Upper lobe of left lung (tissue), 6 donors: ENCODE measurements around the gene PDLIM7. TPM values are rescaled to one million over a fixed set of nuclear protein-coding genes. Genes with fewer than 3 reads are reported as not detected.
A peak's percentile ranks its signal among the peaks of the same experiment; 100 is the strongest.

Source experiments
- ATAC-seq, 2 donors: fragments of 200-7000 bp; cut with Tn5 transposase; one replicate each; pipeline ENCODE4 v1.9.1; 2022; ENCODE audit warnings: mild to moderate bottlenecking in 2 of 2, moderate library complexity in 2 of 2; ENCODE audit not compliant: low FRiP score in 2 of 2
- DNase-seq, 2 donors: peaks; one replicate each; pipeline ENCODE4 v3.0.0-alpha.2; 2019 to 2020
- H3K27ac ChIP-seq, 4 donors: fragments of 200-600 bp; sonication (generic); one replicate each; pipeline ENCODE4 v1.5.1; 2016 to 2019
- H3K27me3 ChIP-seq, 4 donors: fragments of 200-600 bp; sonication (generic); one replicate each; pipeline ENCODE4 v1.5.1; 2017 to 2019
- H3K36me3 ChIP-seq, 4 donors: fragments of 200-600 bp; sonication (generic); one replicate each; pipeline ENCODE4 v1.5.1; 2016 to 2019
- H3K4me1 ChIP-seq, 4 donors: fragments of 200-600 bp; sonication (generic); one replicate each; pipeline ENCODE4 v1.5.1; 2018 to 2019
- H3K4me3 ChIP-seq, 4 donors: fragments of 200-600 bp; sonication (generic); one replicate each; pipeline ENCODE4 v1.5.1; 2017 to 2019; ENCODE audit warnings: mild to moderate bottlenecking in 2 of 4, moderate library complexity in 1 of 4
- H3K9me3 ChIP-seq, 4 donors: fragments of 200-600 bp; sonication (generic); one replicate each; pipeline ENCODE4 v1.5.1; 2018 to 2019
- EP300 ChIP-seq, 4 donors: sonication (generic); formaldehyde crosslinking; IDR thresholded peaks; one replicate each; pipeline ENCODE4 v1.5.1; 2017; ENCODE audit warnings: antibody characterized with exemption in 4 of 4, control low read depth in 2 of 4
- POLR2A ChIP-seq, 4 donors: fragments of 450-650 bp; IDR thresholded peaks; one replicate each; pipeline ENCODE4 v1.5.1; 2016 to 2017; ENCODE audit warnings: antibody characterized with exemption in 4 of 4, mild to moderate bottlenecking in 2 of 4
- POLR2AphosphoS5 ChIP-seq, 2 donors: sonication (generic); formaldehyde crosslinking; IDR thresholded peaks; one replicate each; pipeline ENCODE4 v1.5.1; 2017; ENCODE audit warnings: antibody characterized with exemption in 2 of 2
- WGBS, 2 donors: methylation state at CpG; one replicate each; pipeline ENCODE4 v1.1.5; 2017 to 2018; 5-methylcytosine and 5-hydroxymethylcytosine counted together
- total RNA-seq, 6 donors: library from RNA; depleted of rRNA in 4 of 6; stranded (reverse); fragments of >200 nt in 4 of 6; gene quantifications; one replicate each; pipeline versions ENCODE4 v1.1.0 to v1.2.1, GENCODE V29; 2016 to 2021
- TF ChIP-seq, protein P1 (sequence below), 6 experiments: fragments of 450-650 bp in 4 of 6; fragments of 200-600 bp in 2 of 6; sonication (generic) in 2 of 6; IDR thresholded peaks; one replicate each; pipeline ENCODE4 v1.5.1; 2016 to 2019; ENCODE audit warnings: antibody characterized with exemption in 6 of 6
- donor health status: DM: no; HTN: no; CAD: no; lungs with moderate emphysema.
- donor health status: DM: no; HTN: yes; CAD: no; lungs with severe emphysema.

Gene PDLIM7
- total RNA-seq, 6 donors from 2014 or later: 32.0 to 142 (median 75.8) TPM

DNA sequence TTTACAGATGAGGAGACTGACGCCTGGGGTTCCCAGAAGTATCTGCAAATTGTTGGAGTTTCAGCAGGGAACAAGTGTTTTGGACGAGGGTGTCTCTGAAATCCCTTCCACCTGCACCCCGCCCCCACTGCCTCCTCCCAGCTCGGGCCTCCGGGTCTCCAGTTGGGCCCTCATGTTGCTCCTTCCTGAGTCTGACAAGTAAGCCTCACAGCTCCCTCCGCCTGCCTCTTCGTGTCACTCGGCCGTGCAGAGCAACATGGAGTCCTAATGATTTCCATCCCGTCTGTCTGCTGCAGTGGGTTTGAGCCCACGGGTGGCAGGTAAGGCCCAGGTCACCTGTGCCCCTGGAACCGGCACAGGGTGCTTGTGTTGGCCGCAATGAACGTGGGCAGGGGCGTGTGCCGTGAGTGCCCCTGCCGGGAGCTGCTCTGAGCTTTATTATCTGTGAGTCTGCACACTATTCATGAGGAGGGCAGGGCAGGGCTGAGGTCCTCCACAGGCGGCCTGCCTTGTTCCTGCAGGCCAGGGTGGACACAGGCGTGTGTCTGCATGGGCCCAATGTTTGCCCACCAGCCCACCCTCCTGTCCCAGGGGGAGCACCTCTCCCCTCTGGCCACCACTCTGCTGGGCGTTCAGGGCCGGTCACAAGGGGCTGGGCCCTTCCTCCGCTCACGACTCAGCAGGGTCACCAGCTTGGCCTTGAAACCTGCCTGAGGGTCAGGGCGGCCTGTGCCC, 6.1 kb upstream of the PDLIM7 start:
- no peak for DNase-seq
- H3K27ac ChIP-seq: no peak overlapping the region
- TF ChIP-seq POLR2AphosphoS5 (IDR thresholded peaks at IDR 0.05) (no peak), POLR2A (IDR thresholded peaks at IDR 0.05) (peak in 1 of 4 donors; percentile 0)
- no peaks in the 10 kb centered on the region for H3K9me3 ChIP-seq
- peaks cover 4 to 6% (median 5%) of the 10 kb centered on the region in 4 donors for H3K4me1 ChIP-seq
- H3K36me3 ChIP-seq: peaks cover 0 to 11% (median 6%) of the 10 kb centered on the region in 4 donors
- 82 to 93% methylated on average over 11 to 22 of the region's 24 CpGs for WGBS, 2 donors
- H3K4me3 ChIP-seq: no peak overlapping the region
- ATAC-seq: no peak
- H3K27me3 ChIP-seq: no peaks in the 10 kb centered on the region

- Histone ChIP-seq H3K27me3 (no peaks in the 10 kb centered on the region), H3K9me3 (no peaks in the 10 kb centered on the region), H3K4me3 (no peak overlapping the region), H3K27ac (no peak overlapping the region), H3K36me3 (peaks cover 0 to 11% (median 6%) of the 10 kb centered on the region in 4 donors), H3K4me1 (peaks cover 10 to 12% (median 11%) of the 10 kb centered on the region in 4 donors)
- WGBS, 2 donors: 72 to 83% methylated on average over 16 of the region's 16 CpGs
- no peak for ATAC-seq
- TF ChIP-seq, protein P1, sequence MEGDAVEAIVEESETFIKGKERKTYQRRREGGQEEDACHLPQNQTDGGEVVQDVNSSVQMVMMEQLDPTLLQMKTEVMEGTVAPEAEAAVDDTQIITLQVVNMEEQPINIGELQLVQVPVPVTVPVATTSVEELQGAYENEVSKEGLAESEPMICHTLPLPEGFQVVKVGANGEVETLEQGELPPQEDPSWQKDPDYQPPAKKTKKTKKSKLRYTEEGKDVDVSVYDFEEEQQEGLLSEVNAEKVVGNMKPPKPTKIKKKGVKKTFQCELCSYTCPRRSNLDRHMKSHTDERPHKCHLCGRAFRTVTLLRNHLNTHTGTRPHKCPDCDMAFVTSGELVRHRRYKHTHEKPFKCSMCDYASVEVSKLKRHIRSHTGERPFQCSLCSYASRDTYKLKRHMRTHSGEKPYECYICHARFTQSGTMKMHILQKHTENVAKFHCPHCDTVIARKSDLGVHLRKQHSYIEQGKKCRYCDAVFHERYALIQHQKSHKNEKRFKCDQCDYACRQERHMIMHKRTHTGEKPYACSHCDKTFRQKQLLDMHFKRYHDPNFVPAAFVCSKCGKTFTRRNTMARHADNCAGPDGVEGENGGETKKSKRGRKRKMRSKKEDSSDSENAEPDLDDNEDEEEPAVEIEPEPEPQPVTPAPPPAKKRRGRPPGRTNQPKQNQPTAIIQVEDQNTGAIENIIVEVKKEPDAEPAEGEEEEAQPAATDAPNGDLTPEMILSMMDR (IDR thresholded peaks at IDR 0.05): no peak
- TF ChIP-seq EP300 (IDR thresholded peaks at IDR 0.05) (no peak), POLR2A (IDR thresholded peaks at IDR 0.05) (peak in 1 of 4 donors; percentile 8)
- DNase-seq: no peak
Observed at GRCh38 chr5:177502886-177503285, 5.5 kb upstream of the PDLIM7 start.

- ATAC-seq: no peak
- Histone ChIP-seq H3K36me3 (peaks cover 0 to 11% (median 6%) of the 10 kb centered on the region in 4 donors), H3K4me3 (no peak overlapping the region), H3K27ac (no peak overlapping the region), H3K27me3 (no peaks in the 10 kb centered on the region), H3K4me1 (peaks cover 10 to 16% (median 14%) of the 10 kb centered on the region in 4 donors), H3K9me3 (no peaks in the 10 kb centered on the region)
- WGBS, 2 donors: 67 to 70% methylated on average over 9 of the region's 9 CpGs
- TF ChIP-seq EP300 (IDR thresholded peaks at IDR 0.05) (no peak), POLR2A (IDR thresholded peaks at IDR 0.05) (no peak), POLR2AphosphoS5 (IDR thresholded peaks at IDR 0.05) (no peak)
- TF ChIP-seq, protein P1 (IDR thresholded peaks at IDR 0.05): no peak
- DNase-seq: no peak
Observed at GRCh38 chr5:177501874-177502678, 4.7 kb upstream of the PDLIM7 start.

DNA sequence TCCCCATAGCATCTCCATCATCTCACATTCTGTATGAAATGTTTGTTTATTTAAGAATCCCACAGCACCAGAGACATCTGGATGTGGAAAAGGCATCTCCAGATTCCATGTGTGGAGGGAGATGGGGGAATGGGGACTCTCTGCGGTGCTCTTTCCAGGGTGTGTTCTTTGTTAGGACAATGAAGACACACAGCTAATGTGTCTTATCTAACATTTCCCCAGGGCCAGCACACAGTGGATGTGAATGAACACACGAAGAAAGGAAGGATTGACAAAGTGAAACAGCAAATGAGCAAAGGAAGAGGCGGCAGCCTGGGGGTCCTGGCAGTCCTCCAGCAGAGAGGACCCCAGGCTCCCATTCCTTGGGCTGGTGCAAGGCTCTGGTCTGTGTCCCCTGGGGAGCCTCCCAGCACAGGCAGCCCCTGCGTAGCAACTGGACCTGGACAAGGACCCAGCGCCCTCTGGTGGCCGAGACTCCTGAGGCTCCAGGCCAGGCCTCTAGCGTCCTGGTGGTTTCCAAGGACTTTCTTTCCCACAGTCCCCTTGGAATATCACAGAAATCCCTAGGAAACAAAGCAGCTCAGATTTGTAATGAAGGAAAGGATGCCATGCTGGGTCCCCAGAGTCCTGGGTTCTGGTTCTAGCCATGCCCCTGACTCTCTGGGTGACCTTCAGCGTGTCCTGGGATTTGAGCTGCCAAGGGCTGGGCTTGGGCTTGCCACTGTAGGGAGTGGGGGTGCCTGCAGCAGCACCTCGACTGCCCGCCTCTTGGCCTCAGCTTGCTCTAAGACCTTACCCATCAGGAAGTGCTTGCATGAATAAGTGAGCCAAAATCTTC, 3.5 kb upstream of the PDLIM7 start:
- H3K27me3 ChIP-seq: no peaks in the 10 kb centered on the region
- DNase-seq (peak; percentile 91), ATAC-seq (peak; percentile 51)
- H3K27ac ChIP-seq: no peak overlapping the region
- TF ChIP-seq POLR2AphosphoS5 (IDR thresholded peaks at IDR 0.05) (no peak), POLR2A (IDR thresholded peaks at IDR 0.05) (no peak)
- TF ChIP-seq, protein P1 (IDR thresholded peaks at IDR 0.05): peak; percentile 83 to 95 (median 89)
- peaks cover 0 to 11% (median 6%) of the 10 kb centered on the region in 4 donors for H3K36me3 ChIP-seq
- H3K4me3 ChIP-seq: no peak overlapping the region
- H3K9me3 ChIP-seq: no peaks in the 10 kb centered on the region
- WGBS, 2 donors: 21 to 22% methylated on average over 7 to 10 of the region's 10 CpGs
- H3K4me1 ChIP-seq: peaks cover 18 to 27% (median 24%) of the 10 kb centered on the region in 4 donors
